Adrenal gland (tissue), 5 donors: Measurements from ENCODE around the gene CPB2.

ENCODE experiments used
- CTCF ChIP-seq, 6 experiments: fragments of 450-650 bp in 4 of 6; fragments of 200-600 bp in 2 of 6; sonication (generic) in 1 of 6; IDR thresholded peaks; 1 replicate in 5 of 6; 2 replicates in 1 of 6; pipeline versions ENCODE4 v1.5.1 to v1.8.0; 2016 to 2021; ENCODE audit warnings: antibody characterized with exemption in 6 of 6, mild to moderate bottlenecking in 2 of 6, moderate library complexity in 1 of 6
- POLR2A ChIP-seq, 2 donors: fragments of 450-650 bp; IDR thresholded peaks; one replicate each; pipeline ENCODE4 v1.6.1; 2017; ENCODE audit warnings: antibody characterized with exemption in 2 of 2, mild to moderate bottlenecking in 2 of 2, moderate library complexity in 1 of 2
- donor health status: DM: no; HTN: no; CAD: no.

DNA sequence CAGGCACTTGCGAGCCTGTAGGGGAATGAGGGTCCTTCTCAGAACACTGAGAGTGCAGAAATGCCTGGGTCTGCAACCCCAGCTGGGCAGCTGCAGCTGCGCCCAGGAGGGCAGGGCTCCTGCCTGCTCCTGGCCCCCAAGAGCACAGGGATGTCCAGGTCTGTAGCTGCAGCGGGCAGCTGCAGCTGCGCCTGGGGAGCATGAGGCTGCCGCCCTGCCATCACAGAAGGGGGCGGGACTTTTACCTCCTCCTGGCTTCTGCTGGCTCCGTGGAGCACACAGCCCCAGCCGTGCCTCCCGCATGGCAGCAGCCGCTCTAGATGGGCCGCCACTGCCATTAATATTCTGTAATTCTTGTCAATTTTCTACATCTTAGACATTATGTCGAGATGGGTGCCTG lies 17.8 kb downstream of the CPB2 start:
- TF ChIP-seq CTCF (IDR thresholded peaks at IDR 0.05): no peak
- TF ChIP-seq POLR2A (IDR thresholded peaks at IDR 0.05): no peak
